ENCODE data around the gene CALML5. TPM values are rescaled to one million over a fixed set of nuclear protein-coding genes. Genes with fewer than 3 reads are reported as not detected.

CALML5 gene
- polyA plus RNA-seq, 1 donor from 2014 or later: not detected

DNA sequence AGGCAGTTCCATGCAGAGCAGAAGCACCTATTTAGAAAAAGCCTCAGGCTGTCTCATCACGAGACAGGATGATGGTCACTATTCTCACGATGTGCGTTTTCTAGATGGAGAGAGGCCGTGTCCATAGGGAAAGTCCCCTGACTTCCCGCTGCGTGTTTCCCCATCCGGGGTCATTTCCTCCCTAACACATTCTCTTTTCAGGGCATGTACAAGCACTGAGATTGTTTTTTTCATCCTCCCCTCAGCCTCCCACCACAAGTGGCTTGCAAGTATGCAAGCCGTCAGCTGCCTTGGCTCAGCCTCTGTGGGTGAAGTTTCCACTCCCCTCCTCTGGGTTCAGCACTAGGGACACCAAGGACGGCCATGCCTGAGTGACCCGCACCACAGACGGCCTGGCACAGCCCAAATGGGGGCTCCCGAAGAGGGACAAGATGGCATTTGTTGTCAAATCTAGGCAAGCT is 2.7 kb upstream of the CALML5 start:
- Histone ChIP-seq H2AFZ (ENCODE audit: low read depth, low read length) (no peak overlapping the region), H3K27me3 (ENCODE audit: insufficient read depth, low read depth, low read length) (no peaks in the 10 kb centered on the region), H3K79me2 (replicated peaks; ENCODE audit: insufficient read depth, low read length) (no peaks in the 10 kb centered on the region), H3K27ac (ENCODE audit: low read length) (no peak overlapping the region), H3K4me2 (ENCODE audit: low read length) (no peak overlapping the region), H4K20me1 (ENCODE audit: insufficient read depth) (no peaks in the 10 kb centered on the region), H3F3A (ENCODE audit: insufficient read depth, low read length, poor library complexity, severe bottlenecking) (no peaks in the 10 kb centered on the region), H3K9me2 (ENCODE audit: insufficient read depth, low read length) (no peaks in the 10 kb centered on the region), H3K9me3 (ENCODE audit: low read length) (no peaks in the 10 kb centered on the region), H3K4me3 (ENCODE audit: low read length) (no peak overlapping the region), H3K9ac (ENCODE audit: low read length) (no peak overlapping the region), H3K36me3 (ENCODE audit: insufficient read depth, low read length) (no peaks in the 10 kb centered on the region)
- TF ChIP-seq, protein P1, sequence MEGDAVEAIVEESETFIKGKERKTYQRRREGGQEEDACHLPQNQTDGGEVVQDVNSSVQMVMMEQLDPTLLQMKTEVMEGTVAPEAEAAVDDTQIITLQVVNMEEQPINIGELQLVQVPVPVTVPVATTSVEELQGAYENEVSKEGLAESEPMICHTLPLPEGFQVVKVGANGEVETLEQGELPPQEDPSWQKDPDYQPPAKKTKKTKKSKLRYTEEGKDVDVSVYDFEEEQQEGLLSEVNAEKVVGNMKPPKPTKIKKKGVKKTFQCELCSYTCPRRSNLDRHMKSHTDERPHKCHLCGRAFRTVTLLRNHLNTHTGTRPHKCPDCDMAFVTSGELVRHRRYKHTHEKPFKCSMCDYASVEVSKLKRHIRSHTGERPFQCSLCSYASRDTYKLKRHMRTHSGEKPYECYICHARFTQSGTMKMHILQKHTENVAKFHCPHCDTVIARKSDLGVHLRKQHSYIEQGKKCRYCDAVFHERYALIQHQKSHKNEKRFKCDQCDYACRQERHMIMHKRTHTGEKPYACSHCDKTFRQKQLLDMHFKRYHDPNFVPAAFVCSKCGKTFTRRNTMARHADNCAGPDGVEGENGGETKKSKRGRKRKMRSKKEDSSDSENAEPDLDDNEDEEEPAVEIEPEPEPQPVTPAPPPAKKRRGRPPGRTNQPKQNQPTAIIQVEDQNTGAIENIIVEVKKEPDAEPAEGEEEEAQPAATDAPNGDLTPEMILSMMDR (IDR thresholded peaks at IDR 0.05; ENCODE audit: poor library complexity, severe bottlenecking): no peak
- TF ChIP-seq MXI1 (conservative IDR thresholded peaks at IDR 0.05; ENCODE audit: poor library complexity, severe bottlenecking) (no peak), TAF1 (IDR thresholded peaks at IDR 0.05; ENCODE audit: low read depth) (no peak), EZH2 (IDR thresholded peaks at IDR 0.05; ENCODE audit: borderline replicate concordance, insufficient read depth, low read length, poor library complexity, severe bottlenecking) (no peak), REST (IDR thresholded peaks at IDR 0.05; ENCODE audit: borderline replicate concordance) (no peak)

DNA sequence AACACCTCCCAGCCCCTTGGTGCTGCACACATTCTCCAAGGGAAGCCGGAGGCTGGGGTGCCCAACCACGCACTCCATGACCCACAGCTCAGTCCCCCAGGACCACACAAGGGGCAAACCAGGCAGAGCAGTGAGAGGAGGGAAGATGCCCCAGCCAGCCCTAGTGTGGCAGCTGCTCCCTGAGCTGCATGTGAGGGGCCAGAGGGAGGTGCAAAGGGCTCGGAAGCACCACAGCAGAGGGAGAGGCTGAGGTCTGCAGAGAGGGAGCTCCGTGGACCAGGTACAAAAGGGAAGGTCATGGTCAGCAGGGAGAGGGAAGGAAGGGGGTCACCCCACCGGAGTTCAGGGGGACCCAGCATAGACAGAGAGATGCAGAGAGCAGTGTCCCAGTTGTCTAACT is 1.5 kb upstream of the CALML5 start:
- H3K36me3 ChIP-seq (ENCODE audit: insufficient read depth, low read length): no peaks in the 10 kb centered on the region
- H3F3A ChIP-seq (ENCODE audit: insufficient read depth, low read length, poor library complexity, severe bottlenecking): no peaks in the 10 kb centered on the region
- TF ChIP-seq RAD21 (conservative IDR thresholded peaks at IDR 0.05): no peak
- TF ChIP-seq, protein P1 (IDR thresholded peaks at IDR 0.05; ENCODE audit: poor library complexity, severe bottlenecking): no peak
- no peak for TF ChIP-seq POLR2AphosphoS5 (IDR thresholded peaks at IDR 0.05)
- no peak for TF ChIP-seq TAF1 (IDR thresholded peaks at IDR 0.05; ENCODE audit: low read depth)
- TF ChIP-seq EP300 (conservative IDR thresholded peaks at IDR 0.05; ENCODE audit: poor library complexity, severe bottlenecking): no peak
- no peak for TF ChIP-seq SMC3 (conservative IDR thresholded peaks at IDR 0.05; ENCODE audit: poor library complexity)
- no peak for TF ChIP-seq REST (IDR thresholded peaks at IDR 0.05; ENCODE audit: borderline replicate concordance)
- no peak for TF ChIP-seq MXI1 (conservative IDR thresholded peaks at IDR 0.05; ENCODE audit: poor library complexity, severe bottlenecking)
- no peak for TF ChIP-seq EZH2 (IDR thresholded peaks at IDR 0.05; ENCODE audit: borderline replicate concordance, insufficient read depth, low read length, poor library complexity, severe bottlenecking)
- no peak overlapping the region for H3K4me2 ChIP-seq (ENCODE audit: low read length)
- H3K9me3 ChIP-seq (ENCODE audit: low read length): no peaks in the 10 kb centered on the region
- no peaks in the 10 kb centered on the region for H3K9me2 ChIP-seq (ENCODE audit: insufficient read depth, low read length)
- no peak overlapping the region for H2AFZ ChIP-seq (ENCODE audit: low read depth, low read length)
- H3K27me3 ChIP-seq (ENCODE audit: insufficient read depth, low read depth, low read length): no peaks in the 10 kb centered on the region
- no peaks in the 10 kb centered on the region for H3K79me2 ChIP-seq (replicated peaks; ENCODE audit: insufficient read depth, low read length)
- H3K9ac ChIP-seq (ENCODE audit: low read length): no peak overlapping the region
- no peaks in the 10 kb centered on the region for H4K20me1 ChIP-seq (ENCODE audit: insufficient read depth)
- no peak overlapping the region for H3K27ac ChIP-seq (ENCODE audit: low read length)
- no peak overlapping the region for H3K4me3 ChIP-seq (ENCODE audit: low read length)

All from neural cell (in vitro differentiated cells).